ENCODE data around the gene ETFA.

Gene ETFA

DNA sequence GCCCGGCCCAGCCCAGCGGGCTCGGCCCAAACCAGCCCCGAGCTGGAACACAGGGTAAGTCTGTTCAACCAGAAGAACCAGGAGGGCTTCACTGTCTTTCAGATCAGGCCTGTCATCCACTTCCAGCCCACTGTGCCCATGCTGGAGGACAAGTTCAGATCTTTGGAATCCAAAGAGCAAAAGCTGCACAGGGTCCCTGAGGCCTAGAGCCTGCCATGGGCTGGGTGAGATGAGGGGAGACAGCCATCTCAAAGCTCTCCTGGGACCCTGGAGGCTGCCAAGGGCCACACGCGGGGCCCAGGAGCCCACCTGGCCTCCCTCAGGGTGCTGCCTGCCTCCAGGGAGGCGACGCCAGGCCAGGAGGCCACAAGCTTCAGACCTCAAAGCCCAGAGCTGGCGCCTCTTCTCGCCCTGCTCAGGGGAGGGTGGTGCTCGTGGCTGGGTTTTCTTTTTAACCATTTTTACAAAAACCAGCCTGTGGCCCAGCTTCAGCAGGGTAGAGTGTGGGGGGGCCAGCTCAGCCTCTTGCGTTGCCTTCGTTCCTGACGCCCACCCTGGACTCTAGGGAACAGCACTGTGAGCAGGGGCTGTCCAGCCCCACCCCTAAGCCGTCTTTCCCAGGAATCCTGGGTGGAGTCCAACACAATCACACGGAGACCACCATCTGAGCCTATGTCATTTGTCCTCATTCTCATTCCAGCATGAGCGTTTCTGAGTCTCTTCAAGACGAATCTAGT, 107.0 kb downstream of the ETFA start:
- POLR2A ChIA-PET, result no interaction called here
- DNase-seq (ENCODE audit: extremely low spot score), result no peak
- TF ChIP-seq, protein P1, sequence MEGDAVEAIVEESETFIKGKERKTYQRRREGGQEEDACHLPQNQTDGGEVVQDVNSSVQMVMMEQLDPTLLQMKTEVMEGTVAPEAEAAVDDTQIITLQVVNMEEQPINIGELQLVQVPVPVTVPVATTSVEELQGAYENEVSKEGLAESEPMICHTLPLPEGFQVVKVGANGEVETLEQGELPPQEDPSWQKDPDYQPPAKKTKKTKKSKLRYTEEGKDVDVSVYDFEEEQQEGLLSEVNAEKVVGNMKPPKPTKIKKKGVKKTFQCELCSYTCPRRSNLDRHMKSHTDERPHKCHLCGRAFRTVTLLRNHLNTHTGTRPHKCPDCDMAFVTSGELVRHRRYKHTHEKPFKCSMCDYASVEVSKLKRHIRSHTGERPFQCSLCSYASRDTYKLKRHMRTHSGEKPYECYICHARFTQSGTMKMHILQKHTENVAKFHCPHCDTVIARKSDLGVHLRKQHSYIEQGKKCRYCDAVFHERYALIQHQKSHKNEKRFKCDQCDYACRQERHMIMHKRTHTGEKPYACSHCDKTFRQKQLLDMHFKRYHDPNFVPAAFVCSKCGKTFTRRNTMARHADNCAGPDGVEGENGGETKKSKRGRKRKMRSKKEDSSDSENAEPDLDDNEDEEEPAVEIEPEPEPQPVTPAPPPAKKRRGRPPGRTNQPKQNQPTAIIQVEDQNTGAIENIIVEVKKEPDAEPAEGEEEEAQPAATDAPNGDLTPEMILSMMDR (IDR thresholded peaks at IDR 0.05; ENCODE audit: control extremely low read depth, extremely low read depth, low read depth, missing control alignments), result no peak
- CTCF ChIA-PET, result interaction anchor here (1.1 kb wide), 1 partner anchor 9 kb away, joined by 3 read pairs; no protein-coding TSS in a partner anchor

- TF ChIP-seq, protein P1 (IDR thresholded peaks at IDR 0.05; ENCODE audit: control extremely low read depth, extremely low read depth, low read depth, missing control alignments), result no peak
- CTCF ChIA-PET, result interaction anchor here (0.6 to 1.1 kb wide), 3 partner anchors 10 to 47 kb away, joined by 3 read pairs; no protein-coding TSS in a partner anchor
- DNase-seq (ENCODE audit: extremely low spot score), result no peak
- POLR2A ChIA-PET, result no interaction called here
Measured at GRCh38 chr15:76203346-76204108, 107.7 kb downstream of the ETFA start.

DNA sequence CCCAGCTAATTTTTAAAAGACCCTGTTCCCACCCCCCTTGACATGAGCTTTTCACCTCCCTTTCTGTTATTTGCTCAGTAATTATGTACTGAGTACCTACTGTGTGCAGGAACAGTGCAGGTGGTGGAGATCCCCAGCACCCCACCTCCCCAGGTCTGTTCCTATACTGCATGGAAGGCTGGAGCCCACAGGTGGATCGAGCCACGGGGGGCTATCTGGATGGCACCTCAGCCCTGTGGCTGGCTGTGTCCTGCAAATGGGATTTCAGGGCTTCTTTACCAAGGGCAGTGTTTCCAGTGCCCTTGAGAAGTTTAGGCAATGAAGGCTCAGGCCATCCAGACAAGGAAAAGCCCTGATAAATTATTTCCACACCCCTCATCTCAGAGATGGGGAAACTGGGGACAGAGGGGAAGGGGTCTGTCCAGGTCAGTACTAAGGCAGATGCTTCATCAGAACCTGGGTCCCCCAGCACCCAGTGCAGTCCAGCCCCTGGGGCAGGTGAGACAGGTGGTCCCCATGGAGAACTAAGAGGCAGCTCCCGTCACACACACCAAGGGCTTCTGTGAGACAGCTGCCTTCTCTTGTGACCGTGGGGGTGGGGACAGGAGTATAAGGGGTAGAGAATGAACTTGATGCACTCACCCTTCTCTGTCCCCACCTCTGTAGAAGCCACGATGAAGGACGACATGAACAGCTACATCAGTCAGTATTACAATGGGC, 109.6 kb downstream of the ETFA start:
- no peak for DNase-seq (ENCODE audit: extremely low spot score)
- POLR2A ChIA-PET, result no interaction called here
- CTCF ChIA-PET, result interaction anchor here (3.5 kb wide), 1 partner anchor 11 kb away, joined by 26 read pairs; no protein-coding TSS in a partner anchor
- TF ChIP-seq, protein P1 (IDR thresholded peaks at IDR 0.05; ENCODE audit: control extremely low read depth, extremely low read depth, low read depth, missing control alignments), result no peak

- ChIA-PET CTCF (interaction anchor here (1.0 to 3.5 kb wide), 3 partner anchors 10 to 62 kb away, joined by 3 to 26 read pairs (median 3); no protein-coding TSS in a partner anchor), POLR2A (no interaction called here)
- TF ChIP-seq, protein P1 (IDR thresholded peaks at IDR 0.05; ENCODE audit: control extremely low read depth, extremely low read depth, low read depth, missing control alignments), result no peak
- DNase-seq (ENCODE audit: extremely low spot score), result no peak
Measured at GRCh38 chr15:76200641-76201105, 110.6 kb downstream of the ETFA start.

DNA sequence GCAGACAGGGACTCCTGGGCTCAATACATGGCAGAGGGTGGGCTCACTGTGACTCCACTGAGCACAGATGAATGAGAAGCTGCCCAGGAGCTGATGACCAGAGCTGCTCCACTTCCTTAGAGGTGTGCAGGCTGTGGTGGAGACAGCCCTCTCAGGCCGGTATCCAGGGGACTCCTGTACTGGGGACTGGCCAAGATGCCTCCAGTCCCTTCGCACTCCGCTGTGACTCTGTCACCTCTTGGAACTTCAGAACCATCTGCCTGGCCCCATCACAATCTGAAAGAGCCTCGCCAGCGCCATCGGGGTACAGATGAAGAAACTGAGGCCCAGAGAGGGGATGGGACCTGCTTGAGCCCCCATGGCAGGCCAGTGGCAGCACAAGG, 111.2 kb downstream of the ETFA start:
- TF ChIP-seq, protein P1 (IDR thresholded peaks at IDR 0.05; ENCODE audit: control extremely low read depth, extremely low read depth, low read depth, missing control alignments), result no peak

More for the DNA sequence above, 111.2 kb downstream of the ETFA start:
- no peak for DNase-seq (ENCODE audit: extremely low spot score)
- POLR2A ChIA-PET, result no interaction called here
- CTCF ChIA-PET, result interaction anchor here (1.0 to 3.5 kb wide), 4 partner anchors 7 to 61 kb away, joined by 3 to 26 read pairs (median 4); no protein-coding TSS in a partner anchor
